Renal pelvis (tissue), 4 donors: Measurements from ENCODE around the gene PER3. TPM values are rescaled to one million over a fixed set of nuclear protein-coding genes. Genes with fewer than 3 reads are reported as not detected.
"Not testable (repeated sequence)": the region's sequence is repeated elsewhere in the genome, so short reads cannot be mapped to it uniquely, and the experiment has no call there.

Experiments
- DNase-seq: peaks from one replicate; pipeline ENCODE4 v3.0.0-alpha.2; 2013
- polyA plus RNA-seq, 3 donors: library from polyadenylated mRNA; unstranded; fragments of 120-200 nt; gene quantifications; one replicate each; pipeline ENCODE4 v1.2.1, GENCODE V29; 2013; ENCODE audit not compliant: insufficient read length in 3 of 3

The PER3 gene
- polyA plus RNA-seq, 3 donors: 10.8 to 14.1 (median 11.8) TPM

DNA sequence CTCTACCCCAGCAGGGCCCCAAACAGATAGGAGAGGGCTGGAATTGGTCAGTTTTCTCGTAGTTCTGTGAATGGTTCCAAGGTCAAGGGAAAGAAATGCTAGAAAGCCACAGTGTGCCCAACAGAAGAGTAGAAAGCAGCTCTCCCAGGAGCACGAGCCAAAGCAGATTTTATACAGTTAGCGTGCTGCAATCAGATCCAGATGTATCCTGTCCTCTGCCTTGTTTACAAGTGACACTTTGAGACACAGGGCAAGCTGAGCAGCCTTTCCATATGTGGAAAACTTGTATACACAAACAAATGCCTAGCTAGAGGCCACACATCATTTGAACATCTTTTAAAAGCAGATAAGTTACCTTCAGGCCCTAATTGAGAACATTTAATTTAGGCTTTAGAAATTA lies 6.5 kb upstream of the PER3 start:
- no peak for DNase-seq

DNA sequence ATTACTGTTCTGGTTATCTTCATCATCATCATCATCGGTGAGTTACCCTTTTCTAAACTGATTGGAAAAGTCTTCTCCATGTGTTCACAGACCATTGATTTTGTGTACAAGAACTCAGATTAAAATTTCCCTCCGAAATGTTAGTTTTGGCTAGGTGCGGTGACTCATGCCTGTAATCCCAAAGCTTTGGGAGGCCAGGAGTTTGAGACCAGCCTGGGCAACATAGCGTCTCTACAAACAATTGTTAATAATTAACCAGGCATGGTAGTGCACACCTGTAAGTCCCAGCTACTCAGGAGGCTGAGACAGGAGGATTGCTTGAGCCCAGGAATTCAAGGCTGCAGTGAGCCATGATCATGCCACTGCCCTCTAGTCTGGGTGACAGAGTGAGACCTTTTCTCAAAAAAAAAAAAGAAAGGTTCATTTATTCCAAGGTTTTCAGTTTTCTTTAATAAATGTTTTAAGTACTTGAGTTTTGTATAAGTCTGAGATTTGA lies 5.9 kb upstream of the PER3 start:
- no peak for DNase-seq

DNA sequence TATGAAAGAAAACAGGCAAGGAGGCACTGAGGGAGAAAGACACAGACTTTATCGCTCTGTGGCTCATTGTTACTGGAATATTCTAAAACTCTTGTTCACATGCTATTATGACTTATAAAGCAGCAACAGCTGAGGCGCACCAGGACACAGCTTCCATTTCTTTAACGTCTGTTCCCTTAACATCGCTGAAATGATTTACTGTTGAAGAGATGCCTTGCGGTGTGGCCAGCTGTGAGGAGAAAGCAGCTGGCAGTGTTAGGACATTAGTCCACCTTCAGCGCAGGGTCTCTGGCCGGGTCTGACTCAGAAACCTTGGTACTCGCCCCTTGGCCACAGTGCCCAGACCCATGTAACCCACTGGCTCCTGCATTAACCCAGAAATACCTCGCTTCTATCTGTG lies 3.1 kb upstream of the PER3 start:
- no peak for DNase-seq

- DNase-seq: no peak
Measured at GRCh38 chr1:7781501-7781900, 2.6 kb upstream of the PER3 start.

DNA sequence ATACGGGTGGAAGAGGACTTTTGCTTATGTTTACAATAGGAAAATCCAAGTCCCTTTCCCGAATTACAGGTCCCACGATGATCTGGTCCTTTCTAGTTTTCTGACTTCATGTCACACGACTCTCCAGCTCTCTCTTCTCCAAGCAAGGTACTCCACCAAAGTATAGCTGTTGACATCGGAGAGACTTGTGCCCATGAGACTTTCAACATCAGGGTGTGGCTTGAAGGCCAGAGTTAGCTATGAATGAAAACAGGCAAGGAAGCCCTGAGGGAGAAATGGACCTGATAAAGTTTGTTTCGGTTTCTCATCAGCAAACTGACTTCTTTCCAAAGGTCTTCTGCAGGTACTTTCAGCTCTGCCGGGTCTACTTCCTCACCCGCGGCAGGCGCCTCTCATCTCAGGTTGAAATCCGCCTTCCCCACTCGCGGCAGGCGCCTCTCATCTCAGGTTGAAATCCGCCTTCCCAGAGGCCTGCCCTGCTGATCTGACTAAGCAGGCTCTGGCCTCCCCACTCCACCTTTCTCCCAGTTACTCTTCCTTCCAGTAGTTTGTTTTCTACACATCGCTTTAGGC lies 2.1 kb upstream of the PER3 start:
- DNase-seq: no peak

DNA sequence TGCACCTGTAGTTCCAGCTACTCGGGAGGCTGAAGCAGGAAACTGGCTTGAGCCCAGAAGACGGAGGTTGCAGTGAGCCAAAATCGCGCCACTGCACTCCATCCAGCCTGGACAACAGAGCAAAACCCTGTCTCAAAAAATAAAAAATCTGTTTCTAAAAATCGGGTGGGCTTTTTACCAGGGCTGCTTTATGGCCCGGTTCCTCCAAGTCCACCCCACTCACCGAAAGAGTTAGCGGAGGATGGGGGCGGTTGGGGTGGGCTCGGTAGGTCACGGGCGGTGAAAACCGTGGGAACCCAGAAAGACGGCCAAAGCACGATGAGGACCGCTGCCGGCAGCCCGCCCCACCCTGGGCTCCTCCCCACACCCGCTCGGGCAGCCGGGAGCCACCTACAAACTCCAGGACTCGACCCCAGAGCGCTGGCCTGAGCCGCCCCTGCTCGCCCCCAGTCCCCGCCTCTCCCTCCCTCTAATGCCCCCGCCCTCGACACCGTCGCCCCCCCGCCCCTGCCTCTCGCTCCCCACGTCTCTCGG lies 846 bp upstream of the PER3 start:
- DNase-seq: no peak

- DNase-seq: peak; percentile 22
Measured at GRCh38 chr1:7784492-7785071, 491 bp downstream of the PER3 start.

DNA sequence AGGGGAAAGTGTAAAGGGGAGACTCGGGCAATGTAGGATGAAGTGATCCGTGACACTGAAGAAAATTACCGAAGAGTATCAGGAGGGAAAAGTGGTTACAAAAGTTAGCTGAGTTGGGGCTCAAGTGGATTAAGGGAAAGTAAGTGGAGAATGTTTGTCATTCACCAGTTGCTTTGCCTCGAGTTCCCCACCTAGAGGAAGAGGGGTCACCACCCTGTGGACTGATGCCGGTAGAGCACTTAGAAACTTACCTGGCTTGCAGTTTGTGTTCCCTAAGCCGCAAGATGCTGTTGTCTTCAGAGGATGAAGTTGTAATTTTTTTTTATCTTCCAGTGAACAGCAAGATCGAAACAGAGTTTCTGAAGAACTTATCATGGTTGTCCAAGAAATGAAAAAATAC lies 1.0 kb downstream of the PER3 start:
- no peak for DNase-seq

DNA sequence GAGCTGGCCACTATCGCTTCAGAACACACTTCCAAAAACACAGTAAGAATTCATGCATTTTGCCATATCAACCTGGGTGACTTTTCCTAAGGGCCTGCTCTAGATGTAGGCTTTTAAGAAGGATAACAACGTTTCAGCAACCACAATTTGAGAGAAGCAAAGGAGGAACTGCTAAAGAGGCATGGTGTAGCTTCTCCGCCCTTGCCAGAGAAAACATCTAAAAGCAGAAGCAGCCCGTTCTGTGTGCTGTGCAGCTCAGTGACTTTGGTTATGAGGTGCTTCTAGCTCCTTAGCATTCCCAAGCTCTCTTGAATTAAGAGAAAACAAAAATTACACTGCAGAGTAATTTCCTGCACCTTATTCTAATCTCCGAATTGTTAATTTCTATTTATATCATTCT lies 2.7 kb downstream of the PER3 start:
- DNase-seq: no peak

- DNase-seq: no peak
Measured at GRCh38 chr1:7789828-7790227, 5.7 kb downstream of the PER3 start.

DNA sequence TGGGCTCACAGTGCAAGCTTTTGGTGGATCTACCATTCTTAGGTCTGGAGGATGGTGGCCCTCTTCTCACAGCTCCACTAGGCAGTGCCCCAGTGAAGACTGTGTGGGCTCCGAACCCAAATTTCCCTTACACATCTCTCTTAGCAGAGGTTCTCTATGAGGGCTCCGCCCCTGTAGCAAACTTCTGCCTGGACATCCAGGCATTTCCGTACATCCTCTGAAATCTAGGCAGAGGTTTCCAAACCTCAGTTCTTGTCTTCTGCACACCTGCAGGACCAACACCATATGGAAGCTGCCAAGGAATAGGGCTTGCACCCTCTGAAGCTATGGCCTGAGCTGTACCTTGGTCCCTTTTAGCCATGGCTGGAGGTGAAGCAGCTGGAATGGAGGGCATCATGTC lies 6.9 kb downstream of the PER3 start:
- not testable (repeated sequence) for DNase-seq

GRCh38 chr1:7795406-7795805 lies 11.3 kb downstream of the PER3 start:
- DNase-seq: no peak

- no peak for DNase-seq
Measured at GRCh38 chr1:7805460-7805859, 21.4 kb downstream of the PER3 start.

- peak; percentile 4 for DNase-seq
Measured at GRCh38 chr1:7808253-7808844, 24.3 kb downstream of the PER3 start.

GRCh38 chr1:7809742-7810141 lies 25.7 kb downstream of the PER3 start:
- DNase-seq: no peak

DNA sequence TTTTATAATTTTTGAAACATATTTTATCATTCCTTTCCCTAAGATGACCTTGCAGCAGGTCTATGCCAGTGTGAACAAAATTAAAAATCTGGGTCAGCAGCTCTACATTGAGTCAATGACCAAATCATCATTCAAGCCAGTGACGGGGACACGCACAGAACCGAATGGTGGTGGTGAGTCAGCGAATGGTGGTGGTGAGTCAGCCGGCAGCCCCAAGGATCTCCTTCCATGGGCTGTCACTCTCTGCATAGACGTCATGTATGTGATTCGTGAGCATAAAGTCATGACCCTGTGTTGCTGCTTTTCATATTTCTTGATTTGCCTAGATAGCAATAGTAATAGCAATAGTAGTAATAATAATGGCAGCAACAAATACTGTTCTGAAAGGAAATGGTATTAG lies 26.3 kb downstream of the PER3 start:
- no peak for DNase-seq

GRCh38 chr1:7811476-7811875 lies 27.4 kb downstream of the PER3 start:
- no peak for DNase-seq

GRCh38 chr1:7813677-7814373 lies 29.7 kb downstream of the PER3 start:
- no peak for DNase-seq

GRCh38 chr1:7821282-7821681 lies 37.2 kb downstream of the PER3 start:
- DNase-seq: no peak

GRCh38 chr1:7824701-7825100 lies 40.6 kb downstream of the PER3 start:
- no peak for DNase-seq

DNA sequence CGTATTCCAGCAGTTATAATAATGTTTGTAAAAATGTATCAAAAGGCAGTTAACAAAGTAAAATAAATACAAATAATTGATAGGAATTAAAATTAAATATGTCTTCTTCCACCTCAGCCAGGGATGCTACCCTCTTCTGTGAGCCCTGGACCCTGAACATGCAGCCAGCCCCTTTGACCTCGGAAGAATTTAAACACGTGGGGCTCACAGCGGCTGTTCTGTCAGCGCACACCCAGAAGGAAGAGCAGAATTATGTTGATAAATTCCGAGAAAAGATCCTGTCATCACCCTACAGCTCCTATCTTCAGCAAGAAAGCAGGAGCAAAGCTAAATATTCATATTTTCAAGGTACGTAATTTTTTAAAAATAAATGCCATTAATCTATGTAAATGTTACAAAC lies 42.3 kb downstream of the PER3 start:
- DNase-seq: no peak

GRCh38 chr1:7827126-7827955 lies 43.2 kb downstream of the PER3 start:
- no peak for DNase-seq
